ENCODE results near the gene MYO15B.

MYO15B gene

GRCh38 chr17:75641343-75641742, 53.7 kb downstream of the MYO15B start:
- DNase-seq: no peak

DNA sequence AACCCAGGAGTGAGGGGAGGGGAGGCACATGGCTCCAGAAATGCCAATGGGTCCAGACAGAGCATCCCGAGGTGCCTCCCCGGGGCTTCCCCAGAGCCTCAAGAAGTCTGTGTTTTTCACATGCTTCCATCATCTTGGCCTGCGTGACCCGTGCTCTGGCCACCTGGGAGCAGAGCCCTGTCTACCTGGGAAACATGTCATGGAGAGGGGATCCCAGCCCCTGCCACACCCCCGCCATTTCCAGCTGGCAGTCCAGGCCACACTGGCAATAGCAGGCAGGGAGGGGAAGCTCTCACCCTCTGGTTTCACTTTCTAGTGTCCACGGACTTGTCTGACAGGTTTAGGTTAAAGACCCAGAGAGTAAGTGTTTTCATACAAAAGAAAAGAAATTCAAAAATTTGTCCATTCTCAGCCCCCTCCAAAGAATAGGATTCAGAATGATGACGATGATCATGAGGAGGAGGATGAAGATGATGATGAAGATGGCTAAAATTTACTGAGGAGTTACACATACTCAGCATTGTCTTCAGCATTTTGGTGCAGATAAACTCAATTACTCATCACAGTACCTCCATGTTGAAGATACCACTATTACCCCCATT, 54.7 kb downstream of the MYO15B start:
- no peak for DNase-seq

DNA sequence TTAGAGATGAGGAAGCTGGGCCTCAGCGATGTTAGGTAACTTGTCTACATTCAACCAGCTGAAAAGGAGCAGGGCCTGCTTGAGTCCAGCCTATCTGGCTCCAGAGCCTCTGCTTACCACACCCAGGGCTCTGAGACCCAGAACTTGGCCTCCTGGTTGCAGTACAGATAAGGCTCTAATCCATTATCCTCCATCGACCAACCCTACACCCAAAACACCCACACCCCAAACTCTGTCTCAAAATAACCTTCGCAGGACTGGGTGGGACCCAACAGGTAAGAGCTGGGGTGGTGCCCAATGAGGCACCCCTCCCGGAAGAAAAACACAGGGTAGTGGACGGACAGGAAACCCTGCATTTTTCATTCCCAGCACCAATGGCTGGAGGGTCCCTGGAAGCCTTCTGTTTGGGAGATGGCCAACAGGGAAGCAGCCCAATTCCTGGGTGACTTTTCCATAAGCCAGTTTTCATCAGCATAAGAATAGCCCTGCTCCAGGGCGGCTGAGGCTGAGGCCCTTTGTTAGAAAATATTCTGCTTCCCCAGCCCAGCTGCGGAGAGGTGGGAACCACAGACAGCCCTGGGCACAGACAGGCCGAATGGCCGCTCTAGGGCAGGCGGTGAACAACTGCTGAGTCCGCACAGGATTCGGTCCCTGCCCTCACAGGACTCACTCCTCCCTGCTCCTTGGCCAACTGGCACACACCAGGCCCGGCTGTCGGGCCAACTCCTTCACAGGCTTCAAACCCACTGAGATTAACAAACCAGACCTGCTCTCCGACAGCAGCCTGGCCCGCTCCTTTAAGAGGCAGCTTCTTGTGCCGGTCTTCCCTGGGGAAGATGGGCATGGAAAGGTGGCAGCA, 55.4 kb downstream of the MYO15B start:
- DNase-seq: no peak

GRCh38 chr17:75643643-75644017, 56.0 kb downstream of the MYO15B start:
- DNase-seq: no peak

DNA sequence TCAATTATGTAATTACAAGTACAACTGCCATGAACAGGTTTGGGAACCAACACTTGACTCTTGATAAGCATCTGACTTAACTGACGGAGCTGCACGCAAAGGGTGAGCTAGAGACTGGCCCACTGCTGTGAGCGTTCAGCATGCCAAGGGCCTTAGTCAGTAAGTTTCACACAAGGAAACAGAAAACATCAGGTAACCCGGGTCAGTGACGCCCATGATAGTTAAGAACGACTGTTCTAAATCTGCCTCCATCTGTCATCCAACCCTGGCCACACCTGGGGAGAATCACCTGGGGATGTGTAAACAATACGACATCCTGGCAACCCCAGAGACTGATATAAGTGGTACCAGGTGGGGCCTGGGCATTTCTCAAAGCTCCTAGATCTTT, 57.9 kb downstream of the MYO15B start:
- DNase-seq: no peak

DNA sequence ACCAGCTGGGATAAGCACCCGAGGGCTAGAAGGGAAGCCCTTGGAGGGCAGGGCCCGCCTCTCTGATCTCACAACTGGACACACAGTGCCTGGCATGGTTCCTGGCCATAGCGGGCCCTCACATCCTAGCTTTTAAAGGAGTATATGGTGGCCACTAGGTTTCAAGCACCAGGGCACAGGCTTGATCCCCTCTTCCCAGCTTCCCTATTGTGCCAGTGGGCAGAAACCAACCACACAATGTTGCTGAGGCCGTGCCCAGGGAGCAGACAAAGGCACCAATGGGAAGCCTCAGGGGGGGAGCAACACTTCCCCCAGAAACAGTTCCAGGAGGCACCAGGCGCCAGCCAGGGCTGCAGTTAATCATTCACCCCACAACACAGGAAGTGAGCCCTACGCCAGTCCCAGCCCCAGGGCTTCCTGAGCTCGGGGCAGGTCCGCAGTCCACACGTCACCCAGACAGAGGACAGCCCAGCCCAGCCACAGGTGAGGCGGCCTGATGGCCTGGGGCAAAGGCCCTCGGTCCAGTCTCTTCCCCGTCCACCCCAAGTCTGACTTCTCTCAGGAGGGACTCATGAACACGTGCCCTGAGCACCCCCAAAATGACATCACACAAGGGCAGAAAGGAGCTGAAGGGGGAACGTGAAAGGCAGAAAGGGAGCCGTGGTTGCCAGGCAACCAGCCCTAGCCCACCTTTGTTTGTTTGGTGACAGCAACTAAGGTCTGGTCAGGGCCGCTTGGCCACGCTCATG, 58.5 kb downstream of the MYO15B start:
- no peak for DNase-seq

- no peak for DNase-seq
These were observed 59.0 kb downstream of the MYO15B start for GRCh38 chr17:75646638-75646992.

GRCh38 chr17:75647061-75647460, 59.5 kb downstream of the MYO15B start:
- DNase-seq: no peak

DNA sequence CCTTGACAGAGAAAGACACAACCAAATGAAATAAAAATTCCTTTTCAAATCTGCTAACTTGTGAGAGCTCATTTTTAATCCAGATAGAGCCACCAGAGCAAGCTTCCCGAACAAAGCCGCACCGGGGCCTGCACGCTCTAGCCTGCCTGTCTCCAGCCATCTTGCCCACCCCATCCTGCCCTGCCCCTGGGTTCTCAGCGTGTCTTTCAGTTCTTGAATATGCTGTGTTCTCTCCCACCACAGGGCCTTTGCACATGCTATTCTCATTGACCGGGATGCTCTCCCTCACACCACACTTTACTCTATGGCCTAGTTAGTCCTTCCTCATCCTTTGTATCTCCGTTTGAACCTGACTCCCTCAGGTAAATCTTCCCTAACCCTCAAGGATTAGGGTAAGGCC, 60.3 kb downstream of the MYO15B start:
- DNase-seq: no peak

GRCh38 chr17:75649687-75650086, 62.1 kb downstream of the MYO15B start:
- DNase-seq: no peak

DNA sequence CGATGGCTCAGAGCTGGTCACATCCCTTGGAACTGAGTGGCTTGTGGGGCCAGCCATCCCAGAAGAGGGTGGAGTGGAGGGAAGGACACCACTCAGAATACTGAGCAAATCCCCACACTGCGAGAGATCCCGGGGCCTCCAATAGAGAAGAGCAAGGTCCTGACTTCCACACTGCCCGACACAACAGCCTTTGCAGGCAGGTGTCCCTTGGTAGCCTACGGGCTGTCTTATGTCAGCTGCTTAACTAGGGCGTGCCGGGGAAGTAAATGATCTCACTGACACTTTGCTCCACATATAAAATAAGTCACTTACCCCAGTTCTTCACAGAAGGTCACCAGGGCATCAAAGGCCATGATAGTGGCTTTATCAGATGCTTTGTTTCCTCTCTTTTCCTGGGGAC, 63.3 kb downstream of the MYO15B start:
- no peak for DNase-seq

- DNase-seq: no peak
These were observed 64.7 kb downstream of the MYO15B start for GRCh38 chr17:75652341-75652740.

DNA sequence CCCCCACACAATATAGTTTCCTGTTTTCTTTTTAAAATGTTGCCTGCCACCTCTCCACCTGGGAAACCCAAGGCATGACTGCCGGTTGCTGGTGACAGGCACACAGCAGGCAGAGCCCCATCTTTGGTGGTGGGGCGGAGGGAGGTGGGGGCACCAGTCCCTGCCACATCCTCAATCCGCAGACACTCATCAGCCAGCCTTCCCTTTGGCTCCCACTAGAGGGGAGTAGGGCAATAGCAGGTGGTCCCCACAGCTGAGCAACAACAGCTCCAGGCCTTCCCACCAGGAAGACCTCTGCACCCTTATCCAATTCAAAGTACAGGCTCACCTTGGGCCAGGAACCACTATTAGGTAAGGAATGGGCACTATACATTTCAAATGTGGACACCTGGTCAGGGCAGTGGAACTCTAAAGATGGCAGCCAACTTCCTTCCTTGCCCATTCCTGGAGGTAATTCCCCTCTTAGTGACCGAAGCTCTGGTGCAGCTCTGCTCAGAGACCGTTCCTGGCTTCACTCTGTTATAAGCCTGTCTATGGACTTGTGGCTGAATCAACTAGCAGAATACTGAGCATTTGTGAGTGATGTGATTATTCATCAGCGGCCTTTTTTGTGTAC, 65.4 kb downstream of the MYO15B start:
- DNase-seq: peak; percentile 18

GRCh38 chr17:75654176-75654575, 66.6 kb downstream of the MYO15B start:
- no peak for DNase-seq

GRCh38 chr17:75658237-75658636, 70.6 kb downstream of the MYO15B start:
- DNase-seq: no peak

DNA sequence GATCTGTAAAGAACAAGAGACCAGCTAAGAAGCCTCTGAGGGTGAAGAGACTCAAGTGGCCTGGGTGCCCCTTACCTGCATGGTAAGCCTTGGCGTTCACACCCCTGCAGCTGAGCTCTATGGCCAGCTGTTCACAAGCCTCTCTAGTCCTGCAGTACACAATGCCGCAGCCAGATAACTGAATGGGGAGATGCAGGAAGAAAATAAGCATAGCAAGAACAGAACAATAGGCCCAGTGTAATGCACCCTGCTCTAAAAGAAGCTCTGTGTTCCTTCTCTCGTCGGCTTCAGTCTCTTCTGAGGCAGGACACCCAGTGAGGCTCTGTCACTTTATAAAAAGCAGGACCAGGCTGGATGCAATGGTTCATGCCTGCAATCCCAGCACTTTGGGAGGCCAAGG, 73.9 kb downstream of the MYO15B start:
- no peak for DNase-seq

DNA sequence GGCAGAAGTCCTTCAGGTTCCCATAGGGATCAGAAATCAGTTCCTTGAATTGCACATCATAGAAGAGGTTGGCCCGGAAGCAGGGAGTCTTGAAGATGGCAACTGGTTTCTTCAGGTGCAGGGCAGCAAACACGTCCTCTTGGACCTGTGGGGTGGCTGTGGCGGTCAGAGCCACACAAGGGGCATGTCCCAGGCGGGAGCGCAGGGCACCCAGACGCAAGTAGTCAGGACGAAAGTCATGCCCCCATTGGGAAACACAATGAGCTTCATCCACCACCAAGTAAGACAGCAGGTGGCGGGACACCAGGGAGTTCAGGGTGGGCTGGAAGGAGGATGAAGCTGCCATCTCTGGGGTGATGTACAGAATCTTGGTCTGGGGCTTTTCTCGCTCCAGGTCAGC, 74.9 kb downstream of the MYO15B start:
- DNase-seq: no peak

- DNase-seq: no peak
These were observed 76.5 kb downstream of the MYO15B start for GRCh38 chr17:75664099-75664549.

DNA sequence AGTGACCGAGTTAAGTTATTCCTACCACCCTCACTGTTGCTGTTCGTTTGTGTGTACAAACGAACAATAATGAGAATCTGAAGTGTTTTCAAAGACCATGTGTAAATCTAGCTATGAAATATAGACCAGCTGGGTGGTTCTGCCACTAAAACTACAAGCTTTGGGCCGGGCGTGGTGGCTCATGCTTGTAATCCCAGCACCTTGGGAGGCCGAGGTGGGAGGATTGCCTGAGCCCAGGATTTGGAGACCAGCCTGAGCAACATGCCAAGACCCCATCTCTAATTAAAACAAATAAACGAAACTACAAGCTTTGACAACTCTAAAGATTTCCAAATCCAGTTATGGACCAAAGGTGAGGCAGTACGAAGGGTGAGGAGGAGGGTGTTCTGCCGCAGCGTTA, 78.4 kb downstream of the MYO15B start:
- no peak for DNase-seq

DNA sequence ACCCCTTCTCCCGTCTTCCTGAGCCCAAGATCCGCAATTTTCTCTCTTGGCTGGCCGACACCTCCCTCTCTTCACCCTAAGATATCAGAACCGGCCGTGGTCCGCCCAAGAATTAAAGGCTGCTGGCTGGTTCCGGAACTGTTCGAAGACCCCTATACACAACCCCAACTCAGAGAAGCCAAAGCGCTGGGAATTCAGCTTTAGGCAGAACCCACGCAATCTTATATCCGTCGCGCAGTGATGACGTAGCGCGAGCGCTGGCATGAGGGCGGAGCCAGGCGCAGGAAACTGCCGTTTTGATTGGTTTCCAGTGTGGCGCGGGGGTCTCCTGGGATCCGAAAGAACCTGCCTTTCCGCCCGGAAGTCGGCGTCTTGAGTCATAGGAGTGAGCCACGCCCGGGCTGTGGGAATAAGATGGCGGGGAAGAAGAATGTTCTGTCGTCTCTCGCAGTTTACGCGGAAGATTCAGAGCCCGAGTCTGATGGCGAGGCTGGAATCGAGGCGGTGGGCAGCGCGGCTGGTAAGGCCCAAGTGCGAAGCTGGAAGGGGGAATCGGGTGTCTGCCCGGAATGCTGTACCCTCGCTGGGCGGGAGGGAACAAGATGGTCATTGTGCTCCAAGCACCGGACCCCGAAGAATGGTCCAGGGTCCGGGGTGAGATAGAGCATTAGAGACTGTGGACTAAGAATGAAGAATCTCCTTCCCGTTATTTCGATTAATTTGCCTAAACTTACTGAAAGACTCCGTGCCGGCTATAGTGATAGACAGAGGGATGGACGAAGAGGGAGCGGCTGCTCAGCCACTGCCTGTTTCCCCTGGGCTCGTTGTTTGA, 79.6 kb downstream of the MYO15B start, which contains the start of the genes RECQL5 and SAP30BP:
Gene RECQL5, minus strand, starts transcription at position 196 of the 832 bp plus-strand sequence. CDS start 597 bp downstream, outside the sequence.
Gene SAP30BP, plus strand, starts transcription at position 380 of the 832 bp plus-strand sequence. Its CDS starts 35 bp downstream, at position 415.
- peak; percentile 98 for DNase-seq

DNA sequence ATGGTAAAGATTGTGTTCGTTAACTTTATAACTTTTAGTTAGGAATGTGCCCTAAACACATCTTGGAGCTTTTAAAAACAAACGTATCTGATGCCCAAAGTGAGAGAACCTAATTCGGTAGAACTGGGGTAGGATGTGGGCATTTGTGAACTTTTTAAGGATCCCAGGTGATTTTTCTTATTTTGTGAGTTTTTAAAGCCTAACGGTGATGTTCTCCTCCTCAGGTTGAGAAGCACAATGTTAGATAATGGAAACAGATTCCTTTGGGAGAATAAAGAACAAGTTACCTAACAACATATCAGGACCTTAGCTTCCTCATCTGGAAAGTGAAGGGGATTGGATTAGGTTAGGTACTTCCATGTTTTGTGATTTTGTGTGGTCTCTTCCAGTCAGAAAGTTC, 80.2 kb downstream of the MYO15B start:
- no peak for DNase-seq

GRCh38 chr17:75668489-75668888, 80.9 kb downstream of the MYO15B start:
- DNase-seq: no peak

Measured in HCEC 1CT (cell line).